WTC11 (cell line): Measurements from ENCODE around the gene UGT1A5. TPM values are rescaled to one million over a fixed set of nuclear protein-coding genes. Genes with fewer than 3 reads are reported as not detected.

Experiments used
- ATAC-seq: fragments of 200-7000 bp; cut with Tn5 transposase; 2 replicates; pipeline ENCODE4 v1.10.0; 2021; ENCODE audit warnings: mild to moderate bottlenecking, moderate library complexity
- CTCF ChIA-PET: fragments of 300-600 bp; sonication (Branson Sonifier 250); formaldehyde crosslinking; loops from one replicate; lab custom pipeline; 2021; ENCODE audit warnings: antibody characterized with exemption; lab: Charles Lee
- POLR2A ChIA-PET: fragments of 350-600 bp; sonication (Branson Sonifier 250); formaldehyde crosslinking; loops from one replicate; lab custom pipeline; 2021; ENCODE audit warnings: antibody characterized with exemption; lab: Charles Lee
- DNase-seq: peaks from one replicate; pipeline ENCODE4 v3.0.0; 2021; ENCODE audit warnings: low spot score
- H3K27ac Mint-ChIP-seq: 2 replicates; pipeline ENCODE4 v1.8.0; 2021; ENCODE audit warnings: mixed read lengths
- H3K27me3 Mint-ChIP-seq: 2 replicates; pipeline ENCODE4 v1.8.0; 2021; ENCODE audit warnings: low read depth, mild to moderate bottlenecking, moderate library complexity, mixed read lengths
- H3K36me3 Mint-ChIP-seq: 2 replicates; pipeline ENCODE4 v1.8.0; 2021; ENCODE audit warnings: mixed read lengths
- H3K4me1 Mint-ChIP-seq: 2 replicates; pipeline ENCODE4 v1.8.0; 2022; ENCODE audit warnings: mixed read lengths
- H3K4me3 Mint-ChIP-seq: 2 replicates; pipeline ENCODE4 v1.8.0; 2021; ENCODE audit warnings: mild to moderate bottlenecking, moderate library complexity, mixed read lengths
- H3K9me3 Mint-ChIP-seq: 2 replicates; pipeline ENCODE4 v1.8.0; 2021; ENCODE audit warnings: mixed read lengths
- FOXP1 ChIP-seq: sonication (generic); formaldehyde crosslinking; IDR thresholded peaks from 2 replicates; pipeline ENCODE4 v1.8.0; 2022; ENCODE audit warnings: missing genetic modification reagents, mild to moderate bottlenecking, moderate library complexity, borderline replicate concordance
- GRHL2 ChIP-seq: fragments of 250-450 bp; sonication (Bioruptor Pico); IDR thresholded peaks from 2 replicates; pipeline ENCODE4 v1.8.0; 2022; ENCODE audit warnings: mild to moderate bottlenecking, moderate library complexity; ENCODE audit not compliant: insufficient replicate concordance, severe bottlenecking
- IRF2 ChIP-seq: sonication (generic); formaldehyde crosslinking; IDR thresholded peaks from 2 replicates; pipeline ENCODE4 v1.8.0; 2022; ENCODE audit warnings: low read depth, missing genetic modification reagents, borderline replicate concordance
- JAZF1 ChIP-seq: fragments of 250-450 bp; sonication (Bioruptor Pico); IDR thresholded peaks from 2 replicates; pipeline ENCODE4 v1.9.0; 2021; ENCODE audit warnings: moderate library complexity, mild to moderate bottlenecking, inconsistent platforms
- MXD4 ChIP-seq: fragments of 250-450 bp; sonication (Bioruptor Pico); IDR thresholded peaks from 2 replicates; pipeline ENCODE4 v1.8.0; 2021; ENCODE audit warnings: mild to moderate bottlenecking, moderate library complexity, borderline replicate concordance
- NFE2L1 ChIP-seq: sonication (generic); formaldehyde crosslinking; IDR thresholded peaks from 2 replicates; pipeline ENCODE4 v1.8.1; 2023; ENCODE audit warnings: missing genetic modification reagents
- NFYB ChIP-seq: sonication (generic); formaldehyde crosslinking; conservative IDR thresholded peaks from 2 replicates; pipeline ENCODE4 v1.8.0; 2022; ENCODE audit warnings: low read depth, missing genetic modification reagents
- RORB ChIP-seq: fragments of 250-450 bp; sonication (Bioruptor Pico); IDR thresholded peaks from 2 replicates; pipeline ENCODE4 v1.9.0; 2021; ENCODE audit warnings: mild to moderate bottlenecking
- SMAD3 ChIP-seq: sonication (generic); formaldehyde crosslinking; IDR thresholded peaks from 2 replicates; pipeline ENCODE4 v1.8.0; 2022; ENCODE audit warnings: missing genetic modification reagents, mild to moderate bottlenecking, borderline replicate concordance
- SMAD4 ChIP-seq: sonication (generic); formaldehyde crosslinking; IDR thresholded peaks from 2 replicates; pipeline ENCODE4 v1.8.0; 2022; ENCODE audit warnings: mild to moderate bottlenecking, missing genetic modification reagents
- SOX15 ChIP-seq: fragments of 250-450 bp; sonication (Bioruptor Pico); IDR thresholded peaks from 2 replicates; pipeline ENCODE4 v1.9.0; 2021; ENCODE audit warnings: mild to moderate bottlenecking
- TEAD1 ChIP-seq: sonication (generic); formaldehyde crosslinking; IDR thresholded peaks from 2 replicates; pipeline ENCODE4 v1.8.0; 2022; ENCODE audit warnings: mild to moderate bottlenecking, missing genetic modification reagents
- ZBTB21 ChIP-seq: sonication (generic); formaldehyde crosslinking; IDR thresholded peaks from 2 replicates; pipeline ENCODE4 v1.8.1; 2023; ENCODE audit warnings: mild to moderate bottlenecking, missing genetic modification reagents, borderline replicate concordance
- ZNF396 ChIP-seq: fragments of 250-450 bp; sonication (Bioruptor Pico); IDR thresholded peaks from 2 replicates; pipeline ENCODE4 v1.8.0; 2021; ENCODE audit warnings: mild to moderate bottlenecking, moderate library complexity, borderline replicate concordance
- ZNF423 ChIP-seq: fragments of 250-450 bp; sonication (Bioruptor Pico); IDR thresholded peaks from 2 replicates; pipeline ENCODE4 v2.1.2; 2022; ENCODE audit warnings: mild to moderate bottlenecking, moderate library complexity
- total RNA-seq: library from RNA; stranded (reverse); gene quantifications from 3 replicates; pipeline ENCODE4 v1.2.3, GENCODE V29; 2021
- TF ChIP-seq, protein P1 (sequence below): sonication (generic); formaldehyde crosslinking; IDR thresholded peaks from 2 replicates; pipeline ENCODE4 v1.8.1; 2022; ENCODE audit warnings: mild to moderate bottlenecking, moderate library complexity, missing genetic modification reagents
- TF ChIP-seq, protein P2 (sequence below): sonication (generic); formaldehyde crosslinking; IDR thresholded peaks from 2 replicates; pipeline ENCODE4 v1.8.0; 2022; ENCODE audit warnings: mild to moderate bottlenecking, missing genetic modification reagents
- TF ChIP-seq, protein P3 (sequence below): sonication (generic); formaldehyde crosslinking; IDR thresholded peaks from 2 replicates; pipeline ENCODE4 v1.8.0; 2023; ENCODE audit warnings: missing genetic modification reagents
- TF ChIP-seq, protein P4 (sequence below): sonication (generic); formaldehyde crosslinking; IDR thresholded peaks from 2 replicates; pipeline ENCODE4 v1.8.1; 2022; ENCODE audit warnings: mild to moderate bottlenecking, missing genetic modification reagents, moderate library complexity, borderline replicate concordance
- TF ChIP-seq, protein P5 (sequence below): sonication (generic); formaldehyde crosslinking; IDR thresholded peaks from 2 replicates; pipeline ENCODE4 v1.8.1; 2023; ENCODE audit warnings: mild to moderate bottlenecking, missing genetic modification reagents, moderate library complexity
- TF ChIP-seq, protein P6 (sequence below): sonication (generic); formaldehyde crosslinking; IDR thresholded peaks from 2 replicates; pipeline ENCODE4 v1.8.0; 2022; ENCODE audit warnings: missing genetic modification reagents

The UGT1A5 gene
- total RNA-seq, 1 experiment from 2014 or later, result not detected

DNA sequence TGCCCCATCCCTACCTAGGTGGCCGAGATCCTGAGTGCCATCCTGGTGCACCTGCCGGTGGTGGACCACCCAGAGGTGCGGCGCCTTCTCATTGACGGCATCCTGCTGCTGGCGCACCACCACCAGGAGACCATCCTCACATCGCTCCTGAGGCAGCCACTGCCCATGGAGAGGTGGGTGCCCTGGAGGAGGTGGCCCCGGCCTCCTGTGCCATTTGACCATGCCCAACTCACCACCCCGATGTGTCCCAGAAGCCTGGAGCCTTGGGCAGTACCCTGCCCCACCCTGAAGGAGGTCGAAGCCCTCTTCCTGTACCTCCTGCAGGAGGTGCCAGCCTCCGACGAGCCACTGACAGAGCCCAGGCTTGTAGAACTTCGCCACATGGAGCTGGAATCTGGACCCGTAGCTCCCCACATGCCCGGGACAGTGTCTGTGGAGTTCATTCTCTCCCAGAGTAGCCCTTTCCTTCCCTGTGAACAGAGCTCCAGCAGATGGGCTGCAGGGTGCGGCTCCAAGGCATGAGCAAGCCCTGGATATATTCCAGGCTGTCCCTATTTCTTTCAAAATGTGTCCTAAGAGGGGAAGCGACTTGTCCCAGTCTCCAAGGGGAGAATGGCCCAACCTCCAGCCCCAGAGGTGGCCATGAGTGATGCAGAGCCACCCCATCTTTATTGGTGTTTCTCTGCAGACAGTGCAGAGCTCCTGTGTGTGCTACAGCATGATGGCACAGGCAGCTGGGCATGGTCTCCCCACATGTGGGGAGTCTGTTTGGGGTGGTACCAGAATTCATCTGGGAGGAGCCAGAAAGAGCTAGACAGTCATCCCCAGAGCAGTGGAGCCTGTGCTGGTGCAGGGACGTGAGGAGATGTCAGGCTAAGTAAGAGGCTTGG is 107.4 kb downstream of the UGT1A5 start (continued):
- TF ChIP-seq, protein P1, sequence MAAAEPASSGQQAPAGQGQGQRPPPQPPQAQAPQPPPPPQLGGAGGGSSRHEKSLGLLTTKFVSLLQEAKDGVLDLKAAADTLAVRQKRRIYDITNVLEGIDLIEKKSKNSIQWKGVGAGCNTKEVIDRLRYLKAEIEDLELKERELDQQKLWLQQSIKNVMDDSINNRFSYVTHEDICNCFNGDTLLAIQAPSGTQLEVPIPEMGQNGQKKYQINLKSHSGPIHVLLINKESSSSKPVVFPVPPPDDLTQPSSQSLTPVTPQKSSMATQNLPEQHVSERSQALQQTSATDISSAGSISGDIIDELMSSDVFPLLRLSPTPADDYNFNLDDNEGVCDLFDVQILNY (CRISPR knock-in tag), result no peak

DNA sequence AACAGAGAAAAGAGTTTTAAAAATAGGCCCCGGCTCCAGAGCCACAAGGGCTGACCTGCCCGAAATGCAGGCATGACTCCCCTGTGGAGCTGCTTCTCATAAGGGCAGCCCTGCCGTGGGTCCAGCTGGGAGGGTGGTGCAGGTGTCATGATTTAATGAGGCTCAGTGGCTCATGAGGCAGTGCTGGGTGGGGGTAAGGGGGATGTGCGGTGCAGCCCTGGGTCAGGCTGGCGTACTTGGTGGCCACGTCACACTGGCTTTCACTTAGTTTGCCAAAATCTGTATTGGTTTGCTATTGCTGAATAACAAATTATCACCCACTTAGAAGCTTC is 108.0 kb downstream of the UGT1A5 start:
- no peak for ATAC-seq

DNA sequence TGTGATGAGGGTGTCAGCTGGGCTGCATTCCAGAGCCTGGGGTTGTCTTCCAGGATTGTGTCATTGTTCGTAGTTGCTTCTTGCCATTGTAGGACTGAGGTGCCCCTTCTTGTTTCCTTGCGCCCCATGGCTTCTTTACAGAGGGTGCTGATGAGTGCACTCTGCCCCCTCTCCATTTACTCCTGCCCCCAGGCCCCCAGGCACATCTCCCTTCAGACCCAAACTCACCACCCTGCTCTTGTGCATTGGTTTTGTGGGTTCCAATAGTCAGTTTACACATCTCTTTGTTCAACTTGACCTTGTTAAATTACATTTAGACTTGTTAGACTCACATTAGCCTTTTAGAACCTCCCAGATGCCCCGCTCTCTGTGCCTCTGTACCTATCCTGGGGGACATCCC is 108.5 kb downstream of the UGT1A5 start:
- peaks cover 5% of the 10 kb centered on the region; the same call in 1 of the 2 replicates for H3K4me1 Mint-ChIP-seq
- H3K27ac Mint-ChIP-seq, result no peak overlapping the region
- ATAC-seq (no peak), DNase-seq (no peak)
- TF ChIP-seq IRF2 (CRISPR knock-in tag) (no peak), RORB (CRISPR knock-in tag) (no peak)
- TF ChIP-seq, protein P2, sequence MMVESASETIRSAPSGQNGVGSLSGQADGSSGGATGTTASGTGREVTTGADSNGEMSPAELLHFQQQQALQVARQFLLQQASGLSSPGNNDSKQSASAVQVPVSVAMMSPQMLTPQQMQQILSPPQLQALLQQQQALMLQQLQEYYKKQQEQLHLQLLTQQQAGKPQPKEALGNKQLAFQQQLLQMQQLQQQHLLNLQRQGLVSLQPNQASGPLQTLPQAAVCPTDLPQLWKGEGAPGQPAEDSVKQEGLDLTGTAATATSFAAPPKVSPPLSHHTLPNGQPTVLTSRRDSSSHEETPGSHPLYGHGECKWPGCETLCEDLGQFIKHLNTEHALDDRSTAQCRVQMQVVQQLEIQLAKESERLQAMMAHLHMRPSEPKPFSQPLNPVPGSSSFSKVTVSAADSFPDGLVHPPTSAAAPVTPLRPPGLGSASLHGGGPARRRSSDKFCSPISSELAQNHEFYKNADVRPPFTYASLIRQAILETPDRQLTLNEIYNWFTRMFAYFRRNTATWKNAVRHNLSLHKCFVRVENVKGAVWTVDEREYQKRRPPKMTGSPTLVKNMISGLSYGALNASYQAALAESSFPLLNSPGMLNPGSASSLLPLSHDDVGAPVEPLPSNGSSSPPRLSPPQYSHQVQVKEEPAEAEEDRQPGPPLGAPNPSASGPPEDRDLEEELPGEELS (CRISPR knock-in tag), result no peak
- H3K4me3 Mint-ChIP-seq, result no peak overlapping the region
- POLR2A ChIA-PET, result no interaction called here
- H3K27me3 Mint-ChIP-seq, result no peaks in the 10 kb centered on the region
- H3K36me3 Mint-ChIP-seq, result no peaks in the 10 kb centered on the region
- CTCF ChIA-PET, result no interaction called here
- H3K9me3 Mint-ChIP-seq, result peaks cover 1% of the 10 kb centered on the region; the same call in 1 of the 2 replicates

More for the DNA sequence above, 108.0 kb downstream of the UGT1A5 start:
- ChIA-PET POLR2A (no interaction called here), CTCF (interaction anchor here (1.4 kb wide), 1 partner anchor 12 kb away, joined by 5 read pairs; no protein-coding TSS in a partner anchor)
- no peak for DNase-seq
- no peaks in the 10 kb centered on the region for H3K9me3 Mint-ChIP-seq
- H3K4me1 Mint-ChIP-seq, result peaks cover 5% of the 10 kb centered on the region; the same call in 1 of the 2 replicates
- H3K27ac Mint-ChIP-seq, result no peak overlapping the region
- no peaks in the 10 kb centered on the region for H3K27me3 Mint-ChIP-seq
- H3K4me3 Mint-ChIP-seq, result no peak overlapping the region
- no peaks in the 10 kb centered on the region for H3K36me3 Mint-ChIP-seq
- TF ChIP-seq, protein P3, sequence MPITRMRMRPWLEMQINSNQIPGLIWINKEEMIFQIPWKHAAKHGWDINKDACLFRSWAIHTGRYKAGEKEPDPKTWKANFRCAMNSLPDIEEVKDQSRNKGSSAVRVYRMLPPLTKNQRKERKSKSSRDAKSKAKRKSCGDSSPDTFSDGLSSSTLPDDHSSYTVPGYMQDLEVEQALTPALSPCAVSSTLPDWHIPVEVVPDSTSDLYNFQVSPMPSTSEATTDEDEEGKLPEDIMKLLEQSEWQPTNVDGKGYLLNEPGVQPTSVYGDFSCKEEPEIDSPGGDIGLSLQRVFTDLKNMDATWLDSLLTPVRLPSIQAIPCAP (CRISPR knock-in tag), result no peak
- TF ChIP-seq SMAD4 (CRISPR knock-in tag), result no peak
- TF ChIP-seq, protein P4, sequence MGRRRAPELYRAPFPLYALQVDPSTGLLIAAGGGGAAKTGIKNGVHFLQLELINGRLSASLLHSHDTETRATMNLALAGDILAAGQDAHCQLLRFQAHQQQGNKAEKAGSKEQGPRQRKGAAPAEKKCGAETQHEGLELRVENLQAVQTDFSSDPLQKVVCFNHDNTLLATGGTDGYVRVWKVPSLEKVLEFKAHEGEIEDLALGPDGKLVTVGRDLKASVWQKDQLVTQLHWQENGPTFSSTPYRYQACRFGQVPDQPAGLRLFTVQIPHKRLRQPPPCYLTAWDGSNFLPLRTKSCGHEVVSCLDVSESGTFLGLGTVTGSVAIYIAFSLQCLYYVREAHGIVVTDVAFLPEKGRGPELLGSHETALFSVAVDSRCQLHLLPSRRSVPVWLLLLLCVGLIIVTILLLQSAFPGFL (CRISPR knock-in tag), result no peak
- TF ChIP-seq GRHL2 (CRISPR knock-in tag), result no peak
- TF ChIP-seq ZNF423 (CRISPR knock-in tag), result no peak

DNA sequence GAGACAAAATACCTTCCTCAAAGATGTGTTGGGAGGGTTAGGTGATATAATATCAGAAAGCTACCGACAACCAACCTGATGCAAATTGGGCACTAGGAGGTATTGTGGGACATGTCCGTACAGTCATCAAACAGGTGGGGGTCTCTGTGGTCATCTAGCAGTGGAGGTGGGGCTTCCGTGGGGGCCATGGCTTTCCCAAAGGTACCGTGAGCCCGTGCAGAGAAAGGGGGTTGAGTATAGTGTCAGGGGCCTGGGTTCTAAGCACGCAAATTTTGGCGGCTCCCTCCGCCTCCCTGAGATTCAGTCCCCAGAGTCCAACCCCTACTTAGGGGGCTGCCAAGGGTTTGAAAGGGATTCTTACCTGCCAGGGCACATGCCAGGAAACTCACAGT is 109.0 kb downstream of the UGT1A5 start:
- Mint-ChIP-seq H3K9me3 (peaks cover 4% of the 10 kb centered on the region; the same call in 1 of the 2 replicates), H3K4me3 (no peak overlapping the region), H3K27ac (no peak overlapping the region), H3K27me3 (no peaks in the 10 kb centered on the region), H3K36me3 (no peaks in the 10 kb centered on the region), H3K4me1 (peaks cover 5% of the 10 kb centered on the region; the same call in 1 of the 2 replicates)
- ChIA-PET CTCF (no interaction called here), POLR2A (no interaction called here)
- ATAC-seq (no peak), DNase-seq (no peak)
- no peak for TF ChIP-seq TEAD1 (CRISPR knock-in tag)
- no peak for TF ChIP-seq JAZF1 (CRISPR knock-in tag)
- TF ChIP-seq SMAD3 (CRISPR knock-in tag), result no peak
- no peak for TF ChIP-seq ZNF396 (CRISPR knock-in tag)
- TF ChIP-seq, protein P5, sequence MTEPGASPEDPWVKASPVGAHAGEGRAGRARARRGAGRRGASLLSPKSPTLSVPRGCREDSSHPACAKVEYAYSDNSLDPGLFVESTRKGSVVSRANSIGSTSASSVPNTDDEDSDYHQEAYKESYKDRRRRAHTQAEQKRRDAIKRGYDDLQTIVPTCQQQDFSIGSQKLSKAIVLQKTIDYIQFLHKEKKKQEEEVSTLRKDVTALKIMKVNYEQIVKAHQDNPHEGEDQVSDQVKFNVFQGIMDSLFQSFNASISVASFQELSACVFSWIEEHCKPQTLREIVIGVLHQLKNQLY (CRISPR knock-in tag), result no peak
- no peak for TF ChIP-seq FOXP1
- TF ChIP-seq, protein P6, sequence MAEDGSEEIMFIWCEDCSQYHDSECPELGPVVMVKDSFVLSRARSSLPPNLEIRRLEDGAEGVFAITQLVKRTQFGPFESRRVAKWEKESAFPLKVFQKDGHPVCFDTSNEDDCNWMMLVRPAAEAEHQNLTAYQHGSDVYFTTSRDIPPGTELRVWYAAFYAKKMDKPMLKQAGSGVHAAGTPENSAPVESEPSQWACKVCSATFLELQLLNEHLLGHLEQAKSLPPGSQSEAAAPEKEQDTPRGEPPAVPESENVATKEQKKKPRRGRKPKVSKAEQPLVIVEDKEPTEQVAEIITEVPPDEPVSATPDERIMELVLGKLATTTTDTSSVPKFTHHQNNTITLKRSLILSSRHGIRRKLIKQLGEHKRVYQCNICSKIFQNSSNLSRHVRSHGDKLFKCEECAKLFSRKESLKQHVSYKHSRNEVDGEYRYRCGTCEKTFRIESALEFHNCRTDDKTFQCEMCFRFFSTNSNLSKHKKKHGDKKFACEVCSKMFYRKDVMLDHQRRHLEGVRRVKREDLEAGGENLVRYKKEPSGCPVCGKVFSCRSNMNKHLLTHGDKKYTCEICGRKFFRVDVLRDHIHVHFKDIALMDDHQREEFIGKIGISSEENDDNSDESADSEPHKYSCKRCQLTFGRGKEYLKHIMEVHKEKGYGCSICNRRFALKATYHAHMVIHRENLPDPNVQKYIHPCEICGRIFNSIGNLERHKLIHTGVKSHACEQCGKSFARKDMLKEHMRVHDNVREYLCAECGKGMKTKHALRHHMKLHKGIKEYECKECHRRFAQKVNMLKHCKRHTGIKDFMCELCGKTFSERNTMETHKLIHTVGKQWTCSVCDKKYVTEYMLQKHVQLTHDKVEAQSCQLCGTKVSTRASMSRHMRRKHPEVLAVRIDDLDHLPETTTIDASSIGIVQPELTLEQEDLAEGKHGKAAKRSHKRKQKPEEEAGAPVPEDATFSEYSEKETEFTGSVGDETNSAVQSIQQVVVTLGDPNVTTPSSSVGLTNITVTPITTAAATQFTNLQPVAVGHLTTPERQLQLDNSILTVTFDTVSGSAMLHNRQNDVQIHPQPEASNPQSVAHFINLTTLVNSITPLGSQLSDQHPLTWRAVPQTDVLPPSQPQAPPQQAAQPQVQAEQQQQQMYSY (CRISPR knock-in tag), result no peak
- no peak for TF ChIP-seq ZBTB21
- no peak for TF ChIP-seq SOX15
- no peak for TF ChIP-seq SMAD4 (CRISPR knock-in tag)
- TF ChIP-seq MXD4 (CRISPR knock-in tag), result no peak
- TF ChIP-seq NFYB (CRISPR knock-in tag), result no peak
- no peak for TF ChIP-seq NFE2L1 (CRISPR knock-in tag)
